Lower lobe of right lung (tissue), 2 donors: ENCODE results near the gene ACTR6. TPM values are rescaled to one million over a fixed set of nuclear protein-coding genes. Genes with fewer than 3 reads are reported as not detected.
"Not testable (repeated sequence)": the region's sequence is repeated elsewhere in the genome, so short reads cannot be mapped to it uniquely, and the experiment has no call there.

Experiments used
- ATAC-seq, 2 donors: fragments of 200-7000 bp; cut with Tn5 transposase; one replicate each; pipeline ENCODE4 v1.9.1; 2020 to 2022; ENCODE audit warnings: mild to moderate bottlenecking in 2 of 2, moderate library complexity in 2 of 2
- DNase-seq: peaks from one replicate; pipeline ENCODE4 v3.0.0-alpha.2; 2020
- H3K27ac ChIP-seq: fragments of 200-600 bp; one replicate; pipeline ENCODE4 v1.8.0; 2022
- H3K27me3 ChIP-seq: fragments of 200-600 bp; one replicate; pipeline ENCODE4 v1.8.0; 2022; ENCODE audit warnings: low read depth
- H3K36me3 ChIP-seq: fragments of 200-600 bp; one replicate; pipeline ENCODE4 v1.8.0; 2022; ENCODE audit warnings: mild to moderate bottlenecking
- H3K4me1 ChIP-seq: fragments of 200-600 bp; one replicate; pipeline ENCODE4 v1.8.0; 2022
- H3K4me3 ChIP-seq: fragments of 200-600 bp; one replicate; pipeline ENCODE4 v1.8.0; 2022; ENCODE audit warnings: mild to moderate bottlenecking
- H3K9me3 ChIP-seq: fragments of 200-600 bp; one replicate; pipeline ENCODE4 v1.8.0; 2022
- intact Hi-C: fragments of 100-400 bp; cut with DNase I; formaldehyde crosslinking; loops from one replicate; pipeline ENCODE4 v1.11.0; 2022
- total RNA-seq: library from RNA; stranded (reverse); fragmentation: NEBNext Ultra II Directional; extraction: Animal tissue kit (Norgen Biotek cat#: 25700); gene quantifications from one replicate; pipeline ENCODE4 v1.2.1, GENCODE V29; 2021
- TF ChIP-seq, protein P1 (sequence below): fragments of 200-600 bp; IDR thresholded peaks from one replicate; pipeline ENCODE4 v1.8.0; 2022; ENCODE audit warnings: antibody characterized with exemption, mild to moderate bottlenecking
- donor health status: DM: no; HTN: yes; CAD: no; lungs with severe emphysema.

Gene ACTR6
- total RNA-seq, 1 donor from 2014 or later: 23.8 TPM

DNA sequence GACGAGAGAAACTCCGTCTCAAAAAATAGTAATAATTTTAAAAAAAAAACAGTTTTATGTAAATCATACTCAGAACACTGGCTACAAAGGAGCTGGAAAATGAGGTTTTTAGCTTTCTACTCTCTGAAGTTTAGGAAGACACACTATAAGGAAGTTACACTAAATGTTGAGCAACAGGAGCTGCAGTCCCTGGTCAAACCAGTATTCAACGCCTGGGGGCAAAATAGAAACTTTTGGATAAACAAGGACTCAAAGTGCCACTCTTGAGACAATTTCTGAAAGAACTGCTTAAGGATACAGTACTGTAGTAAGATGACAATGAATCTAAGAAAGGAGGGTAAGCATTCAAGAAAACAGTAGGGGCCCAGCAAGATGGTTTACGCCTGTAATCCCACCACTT lies 29.3 kb downstream of the ACTR6 start:
- intact Hi-C loops: no loop called here
- no peaks in the 10 kb centered on the region for H3K9me3 ChIP-seq
- no peaks in the 10 kb centered on the region for H3K4me1 ChIP-seq
- H3K27ac ChIP-seq: no peak overlapping the region
- TF ChIP-seq, protein P1, sequence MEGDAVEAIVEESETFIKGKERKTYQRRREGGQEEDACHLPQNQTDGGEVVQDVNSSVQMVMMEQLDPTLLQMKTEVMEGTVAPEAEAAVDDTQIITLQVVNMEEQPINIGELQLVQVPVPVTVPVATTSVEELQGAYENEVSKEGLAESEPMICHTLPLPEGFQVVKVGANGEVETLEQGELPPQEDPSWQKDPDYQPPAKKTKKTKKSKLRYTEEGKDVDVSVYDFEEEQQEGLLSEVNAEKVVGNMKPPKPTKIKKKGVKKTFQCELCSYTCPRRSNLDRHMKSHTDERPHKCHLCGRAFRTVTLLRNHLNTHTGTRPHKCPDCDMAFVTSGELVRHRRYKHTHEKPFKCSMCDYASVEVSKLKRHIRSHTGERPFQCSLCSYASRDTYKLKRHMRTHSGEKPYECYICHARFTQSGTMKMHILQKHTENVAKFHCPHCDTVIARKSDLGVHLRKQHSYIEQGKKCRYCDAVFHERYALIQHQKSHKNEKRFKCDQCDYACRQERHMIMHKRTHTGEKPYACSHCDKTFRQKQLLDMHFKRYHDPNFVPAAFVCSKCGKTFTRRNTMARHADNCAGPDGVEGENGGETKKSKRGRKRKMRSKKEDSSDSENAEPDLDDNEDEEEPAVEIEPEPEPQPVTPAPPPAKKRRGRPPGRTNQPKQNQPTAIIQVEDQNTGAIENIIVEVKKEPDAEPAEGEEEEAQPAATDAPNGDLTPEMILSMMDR: no peak
- H3K36me3 ChIP-seq: peaks cover 10% of the 10 kb centered on the region
- ATAC-seq (peak; percentile 56 to 58), DNase-seq (no peak)
- no peak overlapping the region for H3K4me3 ChIP-seq
- H3K27me3 ChIP-seq: no peaks in the 10 kb centered on the region

DNA sequence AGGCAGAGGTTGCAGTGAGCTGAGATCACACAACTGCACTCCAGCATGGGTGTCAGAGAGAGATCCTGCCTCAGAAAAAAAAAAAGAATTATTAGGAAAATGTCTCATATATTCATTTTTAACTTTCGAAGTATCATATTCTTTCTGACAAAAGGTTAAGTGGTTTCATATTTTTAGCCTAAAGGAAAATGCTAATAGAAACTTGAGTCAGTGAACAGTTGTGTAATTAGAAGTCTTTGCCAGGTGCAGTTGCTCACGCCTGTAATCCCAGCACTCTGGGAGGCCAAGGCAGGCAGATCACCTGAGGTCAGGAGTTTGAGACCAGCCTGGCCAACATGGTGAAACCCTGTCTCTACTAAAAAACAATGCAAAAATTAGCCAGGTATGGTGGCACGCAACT lies 31.3 kb downstream of the ACTR6 start:
- H3K27ac ChIP-seq, H3K4me3 ChIP-seq, H3K36me3 ChIP-seq, DNase-seq, intact Hi-C loops, ATAC-seq, H3K4me1 ChIP-seq, H3K9me3 ChIP-seq, H3K27me3 ChIP-seq: not testable (repeated sequence)

DNA sequence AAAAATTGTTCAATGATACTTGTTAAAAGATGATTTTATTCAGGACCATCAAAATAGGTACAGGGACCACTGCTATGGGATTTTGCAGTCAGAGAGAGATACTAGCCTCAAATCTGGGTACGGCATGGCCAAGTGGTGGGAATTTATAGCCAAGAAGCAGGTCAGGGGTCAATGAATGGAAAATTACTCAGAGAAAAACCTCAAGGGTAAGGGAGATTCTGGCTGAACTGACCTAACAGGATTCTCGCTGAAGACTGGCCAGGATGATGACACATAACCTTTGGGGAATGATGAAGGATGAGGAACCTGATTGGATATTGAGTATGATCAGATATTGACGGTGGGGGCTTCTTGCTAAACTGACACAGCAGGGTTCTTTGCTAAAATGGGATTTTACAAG lies 33.6 kb downstream of the ACTR6 start:
- intact Hi-C loops: no loop called here
- DNase-seq: no peak
- ATAC-seq: no peak

DNA sequence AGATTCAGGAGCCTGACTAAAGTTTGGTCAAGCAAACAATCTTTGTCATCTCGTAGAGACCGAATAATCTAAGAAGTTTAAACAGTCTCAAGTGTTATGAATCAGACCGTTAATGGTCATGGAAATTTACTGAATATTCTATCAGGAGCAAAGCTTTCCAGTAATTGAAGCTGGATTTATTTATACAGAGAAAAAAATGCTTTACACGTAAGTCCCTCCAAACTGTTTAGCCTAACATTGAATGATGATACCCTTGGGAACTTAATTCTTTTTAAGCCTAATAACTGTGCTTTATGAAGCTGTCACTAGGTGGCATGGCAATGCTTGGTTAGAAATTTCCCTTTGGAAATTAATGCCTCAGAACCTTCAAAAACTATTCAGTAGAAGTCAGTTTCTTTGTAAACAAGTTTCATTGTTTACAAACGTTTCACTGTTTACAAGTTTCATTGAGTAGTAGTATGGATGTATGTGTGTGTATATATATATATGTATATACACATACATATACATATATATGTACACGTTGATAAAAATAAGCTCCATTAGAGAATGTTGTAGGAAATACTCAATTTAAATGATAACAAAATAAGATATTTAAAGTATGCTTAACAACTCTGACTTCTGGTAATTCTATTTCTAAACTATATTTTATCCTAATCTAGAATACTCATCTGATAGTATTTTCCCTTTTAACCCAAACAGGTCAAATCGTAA lies 34.1 kb downstream of the ACTR6 start:
- no peak overlapping the region for H3K27ac ChIP-seq
- ATAC-seq: peak; percentile 45 to 72
- no peaks in the 10 kb centered on the region for H3K4me1 ChIP-seq
- TF ChIP-seq, protein P1: peak; percentile 76
- H3K9me3 ChIP-seq: no peaks in the 10 kb centered on the region
- no peaks in the 10 kb centered on the region for H3K36me3 ChIP-seq
- intact Hi-C loops: no loop called here
- no peak for DNase-seq
- H3K27me3 ChIP-seq: no peaks in the 10 kb centered on the region
- H3K4me3 ChIP-seq: no peak overlapping the region

More for the DNA sequence above, 33.6 kb downstream of the ACTR6 start:
- H3K27ac ChIP-seq: no peak overlapping the region
- no peaks in the 10 kb centered on the region for H3K4me1 ChIP-seq
- no peaks in the 10 kb centered on the region for H3K9me3 ChIP-seq
- TF ChIP-seq, protein P1: no peak
- H3K36me3 ChIP-seq: no peaks in the 10 kb centered on the region
- no peak overlapping the region for H3K4me3 ChIP-seq
- H3K27me3 ChIP-seq: no peaks in the 10 kb centered on the region

DNA sequence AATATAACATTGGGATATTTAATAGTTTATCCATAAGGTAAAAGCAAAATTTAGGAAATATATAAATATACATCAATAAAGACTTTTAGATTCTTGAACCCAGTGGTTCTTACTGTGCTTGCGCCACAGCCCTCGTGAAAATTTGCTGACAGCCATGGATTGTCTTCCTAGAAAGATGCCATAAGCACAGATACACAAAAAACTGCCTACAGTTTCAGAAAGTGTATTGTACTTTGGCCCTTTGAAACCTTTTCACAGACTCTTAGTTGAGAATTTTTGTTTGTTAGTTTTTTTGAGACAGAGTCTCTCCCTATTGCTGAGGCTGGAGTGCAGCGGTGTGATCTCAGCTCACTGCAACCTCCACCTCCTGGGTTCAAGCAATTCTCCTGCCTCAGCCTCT lies 38.2 kb downstream of the ACTR6 start:
- no peaks in the 10 kb centered on the region for H3K36me3 ChIP-seq
- no peaks in the 10 kb centered on the region for H3K9me3 ChIP-seq
- ATAC-seq (no peak), DNase-seq (no peak)
- H3K27me3 ChIP-seq: no peaks in the 10 kb centered on the region
- H3K4me1 ChIP-seq: no peaks in the 10 kb centered on the region
- no peak overlapping the region for H3K4me3 ChIP-seq
- TF ChIP-seq, protein P1: no peak
- intact Hi-C loops: no loop called here
- no peak overlapping the region for H3K27ac ChIP-seq

DNA sequence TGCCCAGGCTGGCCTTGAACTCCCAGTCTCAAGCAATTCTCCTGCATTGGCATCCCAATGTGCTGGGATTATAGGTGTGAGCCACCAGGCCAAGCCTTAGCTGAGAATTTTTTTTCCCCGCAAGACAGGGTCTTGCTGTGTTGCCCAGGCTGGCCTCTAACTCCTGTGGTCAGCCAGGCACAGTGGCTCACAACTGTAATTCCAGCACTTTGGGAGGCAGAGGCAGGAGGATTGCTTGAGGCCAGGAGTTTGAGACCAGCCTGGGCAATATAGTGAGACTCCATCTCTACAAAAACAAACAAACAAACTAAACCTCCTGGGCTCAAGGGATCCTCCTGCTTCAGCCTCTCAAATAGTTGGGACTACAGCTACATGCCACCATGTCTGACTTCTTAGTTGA lies 39.0 kb downstream of the ACTR6 start:
- H3K4me3 ChIP-seq: no peak overlapping the region
- no peaks in the 10 kb centered on the region for H3K36me3 ChIP-seq
- no peaks in the 10 kb centered on the region for H3K4me1 ChIP-seq
- intact Hi-C loops: no loop called here
- no peak overlapping the region for H3K27ac ChIP-seq
- TF ChIP-seq, protein P1: no peak
- no peak for ATAC-seq
- H3K9me3 ChIP-seq: no peaks in the 10 kb centered on the region
- no peak for DNase-seq
- no peaks in the 10 kb centered on the region for H3K27me3 ChIP-seq
